Duodenal mucosa (tissue), 2 donors: Measurements from ENCODE around the gene ACAA1.

ENCODE experiments used
- H3K27ac ChIP-seq: one replicate; pipeline ENCODE4 v1.7.0; 2013; ENCODE audit warnings: low read depth, low read length
- H3K27me3 ChIP-seq, 2 donors: one replicate each; pipeline ENCODE4 v1.7.0; 2013; ENCODE audit warnings: low read length in 2 of 2, control low read depth in 1 of 2; ENCODE audit not compliant: insufficient read depth in 2 of 2, control insufficient read depth in 1 of 2
- H3K36me3 ChIP-seq, 2 donors: one replicate each; pipeline ENCODE4 v1.7.0; 2013; ENCODE audit warnings: low read length in 2 of 2, control low read depth in 1 of 2; ENCODE audit not compliant: insufficient read depth in 2 of 2, control insufficient read depth in 1 of 2
- H3K4me1 ChIP-seq, 2 donors: one replicate each; pipeline ENCODE4 v1.7.0; 2013; ENCODE audit warnings: low read length in 2 of 2, control low read depth in 1 of 2; ENCODE audit not compliant: insufficient read depth in 2 of 2, control insufficient read depth in 1 of 2
- H3K4me3 ChIP-seq, 2 donors: one replicate each; pipeline ENCODE4 v1.7.0; 2013; ENCODE audit warnings: low read length in 2 of 2, low read depth in 1 of 2
- H3K9ac ChIP-seq, 2 donors: one replicate each; pipeline ENCODE4 v1.7.0; 2013; ENCODE audit warnings: low read length in 2 of 2, low read depth in 1 of 2
- H3K9me3 ChIP-seq, 2 donors: one replicate each; pipeline ENCODE4 v1.7.0; 2013; ENCODE audit warnings: low read length in 2 of 2, control low read depth in 1 of 2; ENCODE audit not compliant: control insufficient read depth in 1 of 2

Gene ACAA1

GRCh38 chr3:38154625-38155255 is 17.8 kb upstream of the ACAA1 start:
- Histone ChIP-seq H3K4me3 (no peak overlapping the region), H3K36me3 (no peaks in the 10 kb centered on the region), H3K9me3 (no peaks in the 10 kb centered on the region), H3K27me3 (no peaks in the 10 kb centered on the region), H3K9ac (no peak overlapping the region), H3K27ac (no peak overlapping the region), H3K4me1 (peaks cover 0 to 15% of the 10 kb centered on the region in 2 donors)

GRCh38 chr3:38154033-38154494 is 17.1 kb upstream of the ACAA1 start:
- Histone ChIP-seq H3K27ac (no peak overlapping the region), H3K4me1 (peaks cover 0 to 15% of the 10 kb centered on the region in 2 donors)

GRCh38 chr3:38153221-38153620 is 16.3 kb upstream of the ACAA1 start:
- Histone ChIP-seq H3K27me3 (no peaks in the 10 kb centered on the region), H3K9me3 (no peaks in the 10 kb centered on the region), H3K36me3 (no peaks in the 10 kb centered on the region), H3K4me1 (peaks cover 0 to 15% of the 10 kb centered on the region in 2 donors), H3K27ac (no peak overlapping the region), H3K9ac (no peak overlapping the region), H3K4me3 (no peak overlapping the region)

More at GRCh38 chr3:38154033-38154494, 17.1 kb upstream of the ACAA1 start:
- Histone ChIP-seq H3K36me3 (no peaks in the 10 kb centered on the region), H3K9me3 (no peaks in the 10 kb centered on the region), H3K4me3 (no peak overlapping the region), H3K27me3 (no peaks in the 10 kb centered on the region), H3K9ac (no peak overlapping the region)

GRCh38 chr3:38152609-38153008 is 15.7 kb upstream of the ACAA1 start:
- Histone ChIP-seq H3K27me3 (no peaks in the 10 kb centered on the region), H3K9me3 (no peaks in the 10 kb centered on the region), H3K36me3 (no peaks in the 10 kb centered on the region), H3K4me3 (no peak overlapping the region), H3K4me1 (peaks cover 0 to 15% of the 10 kb centered on the region in 2 donors), H3K27ac (no peak overlapping the region), H3K9ac (no peak overlapping the region)

GRCh38 chr3:38151667-38152265 is 14.8 kb upstream of the ACAA1 start:
- H3K4me3 ChIP-seq = no peak overlapping the region
- no peaks in the 10 kb centered on the region for H3K9me3 ChIP-seq
- H3K9ac ChIP-seq = no peak overlapping the region
- peaks cover 0 to 15% of the 10 kb centered on the region in 2 donors for H3K4me1 ChIP-seq
- H3K27ac ChIP-seq = no peak overlapping the region
- no peaks in the 10 kb centered on the region for H3K36me3 ChIP-seq
- H3K27me3 ChIP-seq = no peaks in the 10 kb centered on the region

GRCh38 chr3:38150780-38151528 is 14.0 kb upstream of the ACAA1 start:
- Histone ChIP-seq H3K4me3 (no peak overlapping the region), H3K4me1 (peaks cover 0 to 15% of the 10 kb centered on the region in 2 donors), H3K9ac (no peak overlapping the region), H3K36me3 (no peaks in the 10 kb centered on the region), H3K9me3 (peaks cover 0 to 2% of the 10 kb centered on the region in 2 donors), H3K27ac (no peak overlapping the region), H3K27me3 (no peaks in the 10 kb centered on the region)

GRCh38 chr3:38149708-38150107 is 12.8 kb upstream of the ACAA1 start:
- H3K27ac ChIP-seq = no peak overlapping the region
- H3K36me3 ChIP-seq = no peaks in the 10 kb centered on the region
- peaks cover 0 to 11% of the 10 kb centered on the region in 2 donors for H3K4me1 ChIP-seq
- H3K4me3 ChIP-seq = no peak overlapping the region
- H3K9me3 ChIP-seq = peaks cover 0 to 2% of the 10 kb centered on the region in 2 donors
- no peak overlapping the region for H3K9ac ChIP-seq
- H3K27me3 ChIP-seq = no peaks in the 10 kb centered on the region

GRCh38 chr3:38148311-38148882 is 11.5 kb upstream of the ACAA1 start:
- Histone ChIP-seq H3K27ac (no peak overlapping the region), H3K9me3 (peaks cover 0 to 2% of the 10 kb centered on the region in 2 donors), H3K9ac (no peak overlapping the region), H3K36me3 (no peaks in the 10 kb centered on the region), H3K4me1 (peaks cover 0 to 10% of the 10 kb centered on the region in 2 donors), H3K27me3 (no peaks in the 10 kb centered on the region), H3K4me3 (no peak overlapping the region)

GRCh38 chr3:38147421-38147820 is 10.5 kb upstream of the ACAA1 start:
- Histone ChIP-seq H3K27ac (no peak overlapping the region), H3K4me3 (no peak overlapping the region), H3K36me3 (peaks cover 0 to 2% of the 10 kb centered on the region in 2 donors), H3K4me1 (peaks cover 0 to 10% of the 10 kb centered on the region in 2 donors), H3K9me3 (peaks cover 0 to 2% of the 10 kb centered on the region in 2 donors), H3K27me3 (no peaks in the 10 kb centered on the region), H3K9ac (no peak overlapping the region)

- Histone ChIP-seq H3K27me3 (no peaks in the 10 kb centered on the region), H3K27ac (no peak overlapping the region), H3K9me3 (peaks cover 0 to 2% of the 10 kb centered on the region in 2 donors), H3K9ac (no peak overlapping the region), H3K36me3 (peaks cover 9 to 11% of the 10 kb centered on the region in 2 donors), H3K4me3 (no peak overlapping the region), H3K4me1 (peaks cover 0 to 4% of the 10 kb centered on the region in 2 donors)
Observed at GRCh38 chr3:38146504-38146903, 9.6 kb upstream of the ACAA1 start.
